Retinal pigment epithelial cell (primary cell): ENCODE results near the gene COG5.

Experiments
- DNase-seq: peaks from one replicate; pipeline ENCODE4 v3.0.0-alpha.2; 2010; ENCODE audit warnings: low read depth
- H3K4me3 ChIP-seq: 2 replicates; pipeline ENCODE4 v1.5.1; 2011; ENCODE audit warnings: mild to moderate bottlenecking, low read length, control low read depth, moderate library complexity
- CTCF ChIP-seq: conservative IDR thresholded peaks from 2 replicates; pipeline ENCODE4 v1.5.1; 2011; ENCODE audit warnings: low read depth, low read length, control low read depth, inconsistent platforms

COG5 gene

GRCh38 chr7:107560898-107561516, 2.7 kb downstream of the COG5 start:
- H3K4me3 ChIP-seq = no peak overlapping the region
- no peak for TF ChIP-seq CTCF
- no peak for DNase-seq

GRCh38 chr7:107559864-107560263, 3.9 kb downstream of the COG5 start:
- no peak overlapping the region for H3K4me3 ChIP-seq
- no peak for TF ChIP-seq CTCF
- DNase-seq = no peak

- no peak overlapping the region for H3K4me3 ChIP-seq
- TF ChIP-seq CTCF = no peak
- no peak for DNase-seq
Observed at GRCh38 chr7:107555893-107556292, 7.8 kb downstream of the COG5 start.

GRCh38 chr7:107551936-107552335, 11.8 kb downstream of the COG5 start:
- TF ChIP-seq CTCF = no peak
- H3K4me3 ChIP-seq = no peak overlapping the region
- no peak for DNase-seq

- no peak for TF ChIP-seq CTCF
- no peak overlapping the region for H3K4me3 ChIP-seq
- no peak for DNase-seq
Observed at GRCh38 chr7:107544848-107545591, 18.7 kb downstream of the COG5 start.

- no peak for TF ChIP-seq CTCF
- H3K4me3 ChIP-seq = no peak overlapping the region
- DNase-seq = no peak
Observed at GRCh38 chr7:107543338-107543993, 20.3 kb downstream of the COG5 start.
